GM18909 (cell line): ENCODE data around the gene PON1.

Experiments
- ATAC-seq: cut with Tn5 transposase; IDR thresholded peaks from one replicate; pipeline ENCODE4 v1.9.1; 2021; ENCODE audit warnings: mild to moderate bottlenecking; ENCODE audit not compliant: unreplicated experiment, poor library complexity

PON1 gene

DNA sequence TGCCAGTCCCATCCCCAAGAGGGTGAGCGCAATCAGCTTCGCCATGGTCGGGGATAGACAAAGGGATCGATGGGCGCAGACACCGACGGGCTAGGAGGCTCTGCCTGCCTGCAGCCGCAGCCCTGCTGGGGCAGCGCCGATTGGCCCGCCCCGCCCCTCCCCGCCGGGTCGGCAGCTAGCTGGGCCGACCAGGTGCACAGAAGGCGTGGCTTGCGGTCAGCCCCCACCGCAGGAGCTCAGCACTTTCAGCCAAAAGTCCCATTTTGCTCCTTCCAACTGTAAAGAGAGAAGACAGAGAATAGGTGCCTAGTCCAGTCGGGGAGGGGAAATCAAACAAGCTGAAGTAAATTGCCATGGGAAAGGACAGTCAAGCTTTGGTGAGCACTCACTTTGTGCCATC is at the start of gene PON1:
Gene PON1, minus strand, starts transcription at position 102 of the 400 bp plus-strand sequence. Its CDS starts 57 bp downstream, at position 45.
- peak; percentile 86 for ATAC-seq

DNA sequence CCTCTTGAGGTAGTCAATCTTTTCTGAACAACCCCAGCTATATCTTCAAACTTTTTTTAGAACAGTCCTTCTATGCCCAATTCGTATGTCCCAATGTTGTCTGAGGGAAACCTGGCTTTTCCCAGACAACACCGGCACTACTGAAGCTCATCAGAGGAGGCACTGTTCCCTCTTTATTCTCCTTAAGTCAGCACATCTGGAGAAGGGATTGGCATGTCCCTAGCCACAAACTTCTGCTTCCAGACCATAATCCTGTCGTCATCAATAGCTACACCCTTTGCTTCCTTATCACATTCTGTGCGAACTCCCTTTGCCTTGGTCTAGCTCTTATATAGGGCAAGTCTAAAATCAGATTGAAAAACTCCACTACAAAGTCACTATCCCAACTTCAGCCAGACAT is 49.0 kb upstream of the PON1 start:
- no peak for ATAC-seq

DNA sequence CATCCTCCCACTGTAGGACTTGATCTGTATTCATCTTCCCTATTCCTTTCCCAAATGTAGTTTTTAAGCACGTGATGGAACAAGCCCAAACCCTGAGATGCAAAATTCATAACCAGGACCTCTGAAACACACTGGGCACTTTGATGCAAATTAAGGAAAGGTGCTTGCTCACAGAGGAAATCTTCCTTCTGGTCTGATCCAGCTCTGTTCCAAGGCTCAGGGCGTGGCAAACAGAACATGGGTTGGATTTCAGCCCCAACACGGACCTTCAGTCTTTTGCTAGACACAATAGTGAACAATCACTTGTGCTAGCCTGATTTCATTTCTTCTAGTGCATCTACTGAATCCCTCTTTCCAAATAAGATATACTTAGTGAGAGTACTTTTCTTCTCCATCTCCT is 43.9 kb upstream of the PON1 start:
- ATAC-seq, result no peak

DNA sequence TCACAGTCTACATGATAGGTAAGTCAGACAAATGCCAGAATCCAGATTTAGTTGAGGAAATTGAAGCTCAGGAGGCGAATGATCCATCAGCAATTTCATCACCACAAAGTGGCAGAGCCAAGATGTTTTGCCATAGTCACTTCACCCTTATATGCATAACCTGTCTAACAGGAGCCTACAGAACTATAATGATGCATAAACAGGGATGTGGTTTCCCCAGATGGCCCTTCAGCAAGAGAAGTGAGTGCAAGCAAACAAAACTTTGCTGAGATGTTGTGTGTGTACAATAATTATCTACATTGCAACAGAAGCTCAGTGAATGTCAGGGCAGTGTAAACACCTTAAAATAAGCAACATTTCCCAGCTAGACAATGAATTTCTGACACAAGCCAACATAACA is 43.3 kb upstream of the PON1 start:
- ATAC-seq, result no peak

DNA sequence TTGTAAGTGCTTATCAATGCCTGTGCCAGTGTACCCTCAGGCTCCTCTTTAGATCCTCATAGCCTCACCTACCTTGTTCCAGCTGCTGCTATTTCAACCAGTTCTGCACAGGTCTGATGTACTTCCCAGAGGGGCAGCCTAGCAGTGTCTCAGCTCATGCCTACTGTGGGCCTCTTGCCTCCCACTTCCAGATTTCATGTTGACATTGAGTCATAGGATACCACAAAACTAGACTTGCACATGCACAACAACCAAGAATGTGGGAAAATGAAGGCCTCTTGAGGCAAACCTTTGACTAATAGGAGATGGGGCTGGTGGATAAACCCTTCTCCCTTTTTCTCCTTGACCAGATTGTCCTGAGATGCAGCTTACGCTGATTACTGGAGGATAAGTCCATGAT is 40.8 kb upstream of the PON1 start:
- ATAC-seq, result no peak

DNA sequence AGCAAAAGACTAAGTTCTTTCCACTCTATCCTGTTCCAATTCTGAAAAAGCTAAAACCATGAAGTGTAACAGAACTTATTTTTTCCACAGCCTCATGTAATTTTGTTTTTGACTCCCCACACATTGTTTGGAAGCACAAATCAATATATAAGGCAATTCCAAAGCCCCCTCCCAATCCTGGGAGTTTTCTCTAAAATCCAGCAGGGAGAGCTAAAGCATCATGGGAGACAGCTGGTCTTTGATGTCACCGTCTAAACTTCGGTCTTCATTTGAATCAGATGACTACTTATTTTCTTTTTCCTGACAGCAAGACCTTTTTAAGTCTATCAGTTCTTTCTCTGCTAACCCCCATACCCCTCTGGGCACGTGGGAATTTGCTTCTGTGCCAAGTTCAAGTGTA is 33.3 kb upstream of the PON1 start:
- no peak for ATAC-seq

DNA sequence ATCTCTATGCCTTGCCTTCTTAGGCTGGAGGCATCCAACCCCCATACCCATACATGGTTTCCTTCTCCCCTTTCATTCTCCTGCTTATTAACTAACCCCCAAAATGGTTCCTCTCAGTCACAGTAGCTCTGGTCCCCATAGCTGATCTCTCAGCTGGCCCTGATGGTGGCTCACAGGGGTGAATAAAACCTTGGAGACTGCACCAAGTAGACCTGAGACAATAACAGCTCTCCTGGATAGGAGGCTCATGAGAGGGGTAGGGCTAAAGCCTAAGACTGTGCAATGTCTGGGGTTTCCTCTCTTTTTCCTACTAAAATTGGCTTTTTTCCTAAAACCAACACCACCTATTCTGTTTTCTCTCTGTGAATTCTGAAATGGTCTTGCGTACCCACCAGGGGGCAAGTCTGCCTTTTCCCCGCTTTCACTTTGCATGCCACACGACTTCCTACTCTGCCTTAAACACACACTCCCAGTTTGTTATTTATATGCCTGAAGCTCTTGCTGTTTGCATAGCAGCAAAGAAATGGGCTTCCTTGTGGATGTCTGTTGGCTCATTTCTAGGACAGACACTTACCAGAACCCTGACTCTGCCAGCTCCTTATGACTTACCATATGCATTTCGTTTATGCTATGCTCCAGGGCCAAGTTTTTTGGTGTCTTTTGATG is 18.4 kb upstream of the PON1 start:
- no peak for ATAC-seq

DNA sequence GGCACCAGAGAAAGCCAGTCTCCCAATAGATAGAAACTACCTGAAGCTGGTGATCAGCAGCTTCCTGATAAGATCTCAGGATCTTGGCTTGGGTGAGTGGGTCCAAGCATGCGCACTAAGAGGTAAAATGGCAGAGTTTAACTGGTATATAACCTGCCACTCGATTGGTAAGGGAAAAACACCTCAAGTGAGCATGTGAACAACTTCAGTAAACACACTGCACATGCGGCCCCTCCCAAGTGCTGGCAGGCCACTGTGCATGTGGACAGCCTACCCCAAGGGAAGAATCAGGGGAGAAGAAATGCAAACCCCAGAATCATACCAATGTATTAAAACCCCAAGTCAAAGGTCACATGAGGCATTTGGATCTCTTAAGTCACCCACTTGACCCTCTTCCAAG is 17.7 kb upstream of the PON1 start:
- ATAC-seq, result no peak

DNA sequence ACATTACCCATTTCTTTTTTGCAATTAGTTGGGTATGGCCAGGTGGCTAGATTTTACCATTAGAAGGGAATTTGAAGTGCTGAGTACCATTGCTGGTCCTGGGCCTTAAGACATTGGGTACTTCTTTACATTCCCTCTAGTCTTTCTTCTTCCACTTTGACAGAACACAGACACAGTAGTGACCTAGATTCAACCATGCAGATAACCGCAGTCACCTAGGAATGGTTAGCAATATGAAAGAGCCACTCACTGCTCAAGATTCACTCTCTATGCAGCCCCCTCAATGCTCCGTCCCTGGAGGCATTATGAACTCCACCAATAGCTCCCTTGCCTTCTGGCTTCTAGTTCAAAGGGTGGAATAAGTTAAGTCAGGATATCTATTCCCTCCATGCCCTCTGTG is 16.2 kb upstream of the PON1 start:
- ATAC-seq, result no peak

DNA sequence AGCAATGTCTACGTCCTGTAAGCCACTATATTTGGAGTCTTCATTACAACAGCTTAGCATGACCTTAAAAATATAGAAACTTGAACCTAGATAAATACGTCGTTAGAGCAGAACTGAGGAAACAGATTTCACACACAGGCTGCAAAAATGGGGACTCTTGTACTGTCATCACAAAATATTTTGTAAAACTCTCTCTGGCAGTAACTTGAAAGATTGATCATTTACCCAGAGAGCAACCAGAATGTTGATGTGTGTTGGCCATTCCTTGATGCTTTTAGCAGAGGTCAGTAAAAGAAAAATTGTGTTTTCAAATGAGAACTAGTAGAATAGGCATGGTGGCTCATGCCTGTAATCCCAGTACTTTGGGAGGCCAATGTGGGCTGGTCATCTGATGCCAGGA is 14.5 kb upstream of the PON1 start:
- ATAC-seq, result no peak

DNA sequence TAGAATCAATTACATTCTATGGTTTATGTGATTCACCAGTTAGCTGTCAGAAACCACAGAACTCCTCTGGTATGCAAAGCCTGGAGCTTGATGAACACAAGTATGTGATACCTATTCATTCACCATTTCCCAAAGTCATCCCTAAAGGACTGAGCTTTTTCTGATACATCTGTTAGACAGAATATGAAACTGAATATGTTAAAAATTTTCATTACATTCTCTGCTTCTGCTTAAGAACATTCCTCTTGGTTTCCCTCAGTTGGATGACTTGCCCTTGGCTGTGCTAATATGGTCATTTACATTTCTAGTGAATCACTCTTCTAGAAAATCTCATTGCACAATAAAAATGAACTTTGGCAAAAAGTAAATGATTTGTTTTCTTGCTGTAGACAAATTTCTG is 10.8 kb upstream of the PON1 start:
- no peak for ATAC-seq

DNA sequence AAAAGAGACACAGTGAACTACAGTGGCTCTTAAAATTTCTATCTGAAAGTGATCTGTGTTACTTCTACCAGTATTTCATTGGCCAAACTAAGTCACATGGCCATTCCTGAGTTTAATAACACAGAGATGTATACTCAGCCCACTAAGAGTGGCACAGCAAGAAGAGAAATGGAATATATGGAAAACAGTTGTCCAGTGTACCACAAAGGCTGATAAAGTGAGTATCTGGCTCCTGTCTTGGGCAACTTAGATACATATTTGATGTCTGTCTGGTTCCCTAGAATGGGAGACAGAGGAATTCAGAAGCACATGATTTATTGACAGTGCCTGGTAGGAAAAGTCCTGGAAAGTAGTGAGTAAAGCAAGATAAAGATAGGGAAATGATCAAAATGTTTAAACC is 10.1 kb upstream of the PON1 start:
- ATAC-seq, result no peak

DNA sequence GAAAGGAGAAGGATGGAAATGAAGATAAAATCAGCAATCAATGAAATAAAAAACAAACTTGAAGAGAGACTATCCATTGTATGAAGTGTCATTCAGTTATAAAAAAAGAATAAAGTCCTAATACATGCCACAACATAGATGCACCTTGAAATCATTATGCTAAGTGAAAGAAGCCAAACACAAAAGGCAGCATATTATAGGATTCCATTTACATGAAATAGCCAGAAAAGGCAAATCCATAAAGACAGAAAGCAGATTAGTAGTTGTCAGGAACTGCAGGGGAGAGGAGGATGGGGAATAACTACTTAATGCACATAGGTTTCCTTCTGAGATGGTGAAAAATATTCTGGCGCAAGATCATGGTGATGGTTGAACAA is 6.6 kb upstream of the PON1 start:
- peak; percentile 46 for ATAC-seq

DNA sequence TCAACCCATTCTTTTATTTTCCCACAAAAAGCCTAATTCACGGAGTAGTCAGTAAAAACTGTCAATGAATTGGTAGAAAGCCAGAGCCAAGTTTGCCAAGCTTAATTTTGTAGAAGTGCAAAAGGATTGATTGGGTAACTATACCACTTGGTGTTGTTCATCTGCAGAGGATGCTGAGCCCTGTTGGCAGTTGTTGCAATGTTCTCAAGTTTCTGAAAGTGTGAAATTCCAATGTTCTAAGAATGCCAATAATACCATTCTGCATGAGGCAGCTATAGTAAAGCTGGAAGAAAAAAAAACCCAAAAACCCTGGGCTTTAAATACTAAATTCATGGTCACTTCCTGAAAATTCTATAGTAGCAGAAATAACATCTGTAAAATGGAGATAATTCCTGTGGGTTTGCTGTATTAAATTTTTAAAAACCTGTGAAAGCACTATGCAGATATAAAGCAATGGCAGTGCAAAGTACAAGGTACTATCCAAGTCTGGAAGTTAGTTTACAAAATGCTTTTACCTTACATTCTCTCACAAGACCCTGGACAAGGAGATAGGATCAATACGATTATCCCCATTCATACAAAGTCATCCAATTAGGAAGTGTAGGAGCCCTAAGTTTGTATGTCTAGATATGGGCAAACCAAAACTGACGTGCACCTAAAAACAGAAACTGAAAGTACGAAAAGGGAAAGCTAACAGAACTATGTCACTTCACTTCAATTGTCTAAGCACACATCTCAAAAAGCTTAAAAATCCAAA is 6.0 kb upstream of the PON1 start:
- peak; percentile 98 for ATAC-seq

DNA sequence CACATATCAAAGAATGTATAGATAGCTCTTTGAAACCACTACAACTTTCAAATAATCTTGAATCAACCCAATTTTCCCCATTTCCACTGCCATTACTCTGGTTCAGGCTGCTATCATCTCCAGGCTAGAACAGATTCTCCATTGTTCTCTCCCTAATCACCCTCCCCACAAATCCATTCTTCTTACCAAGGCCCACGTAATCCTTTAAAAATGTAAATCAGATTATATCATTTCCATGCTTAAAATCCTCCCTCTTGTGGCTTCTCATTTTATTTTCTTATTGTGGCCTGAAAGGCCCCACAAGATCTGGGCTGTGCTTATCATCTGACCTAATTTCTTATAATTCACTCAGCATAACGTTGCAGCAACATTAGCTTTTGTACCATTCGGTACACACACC is 3.0 kb upstream of the PON1 start:
- no peak for ATAC-seq

DNA sequence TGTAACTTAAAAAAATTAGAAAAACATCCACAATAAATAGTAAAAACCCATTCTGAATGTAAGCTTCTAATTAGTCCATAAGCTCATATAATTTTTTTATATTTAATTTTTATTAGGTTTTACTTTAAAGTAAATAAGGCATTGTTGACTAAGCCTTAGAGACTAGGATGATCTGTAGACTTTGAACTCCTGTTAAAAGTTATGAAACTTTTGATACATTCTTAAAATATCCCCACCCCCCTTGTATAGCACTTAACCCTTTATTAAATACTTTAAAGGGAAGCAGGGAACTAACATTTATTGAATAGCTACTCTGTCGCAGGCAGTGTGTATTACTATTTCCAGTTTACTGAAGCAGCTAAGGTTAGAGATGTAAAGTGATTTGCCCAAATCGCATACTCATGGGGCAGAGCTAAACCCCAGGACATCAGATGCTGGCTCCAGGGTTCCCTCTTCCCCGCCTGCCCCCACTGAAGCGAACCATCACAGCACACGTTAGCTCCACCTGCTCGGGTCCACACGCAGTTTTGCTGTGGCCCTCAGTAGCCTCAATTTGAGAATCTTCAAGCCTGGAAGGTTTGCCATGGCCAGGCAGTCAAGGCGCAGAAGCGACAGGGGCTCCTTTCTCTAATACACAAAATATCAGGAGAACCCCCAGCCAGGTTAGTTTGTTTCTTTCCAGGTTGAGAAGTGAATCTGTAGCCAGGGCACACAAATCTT is 762 bp downstream of the PON1 start:
- ATAC-seq, result no peak

DNA sequence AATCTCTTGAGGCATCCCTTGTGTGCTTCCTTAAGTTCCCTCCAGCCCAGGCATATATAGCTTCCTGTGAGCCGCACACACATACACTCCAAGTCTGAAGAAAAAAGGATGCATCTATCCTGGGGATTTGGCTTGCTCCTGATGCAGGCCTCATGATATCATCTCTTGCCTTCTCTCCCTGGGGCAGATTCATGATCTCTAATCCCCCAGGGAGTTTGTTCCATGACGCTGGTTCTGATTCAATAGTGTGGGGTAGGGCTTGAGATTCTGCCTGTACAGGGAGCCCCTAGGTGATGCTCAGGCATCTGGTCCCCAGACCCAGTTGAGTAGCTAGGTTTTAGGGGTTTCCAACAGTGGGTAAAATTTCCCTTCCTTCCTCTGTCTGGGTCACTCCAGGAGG is 1.5 kb downstream of the PON1 start:
- ATAC-seq, result no peak

DNA sequence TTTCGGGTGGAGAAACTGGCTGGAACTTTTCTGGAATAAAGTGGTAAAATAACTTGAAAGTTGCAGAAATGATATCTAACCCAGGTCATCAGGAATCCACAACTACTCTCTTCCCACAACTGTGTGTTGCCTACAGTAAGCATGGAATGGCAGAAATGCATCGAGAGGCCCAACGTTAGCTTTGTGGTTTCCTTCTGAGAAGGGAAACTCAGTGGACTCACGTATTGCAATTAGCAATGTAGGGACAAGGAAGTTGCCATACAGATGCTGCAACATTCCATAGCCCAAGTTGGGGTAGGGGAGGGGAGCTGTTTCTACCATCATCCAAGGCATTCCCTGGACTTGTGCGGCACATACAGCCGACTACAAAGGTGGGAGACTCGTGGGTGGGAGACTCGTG is 1.9 kb downstream of the PON1 start:
- no peak for ATAC-seq

DNA sequence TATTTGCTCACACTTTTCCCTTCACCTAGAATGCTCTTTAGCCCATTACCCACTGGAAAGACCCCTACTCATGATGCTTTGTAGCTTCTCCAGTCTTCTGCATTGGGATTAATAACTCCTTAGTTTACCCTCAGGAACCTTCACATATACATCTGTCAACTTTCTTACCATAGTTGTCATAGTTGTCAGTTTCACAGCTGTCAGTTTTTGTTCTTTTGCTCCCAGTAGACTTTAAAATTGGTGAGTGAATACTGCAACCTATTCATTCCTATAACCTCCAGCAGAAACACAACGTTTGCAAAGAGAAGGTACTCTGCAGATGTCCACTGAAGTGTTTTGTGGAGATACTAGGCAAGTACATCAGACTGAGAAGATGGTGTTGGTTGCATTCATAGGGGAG is 2.6 kb downstream of the PON1 start:
- ATAC-seq, result no peak

DNA sequence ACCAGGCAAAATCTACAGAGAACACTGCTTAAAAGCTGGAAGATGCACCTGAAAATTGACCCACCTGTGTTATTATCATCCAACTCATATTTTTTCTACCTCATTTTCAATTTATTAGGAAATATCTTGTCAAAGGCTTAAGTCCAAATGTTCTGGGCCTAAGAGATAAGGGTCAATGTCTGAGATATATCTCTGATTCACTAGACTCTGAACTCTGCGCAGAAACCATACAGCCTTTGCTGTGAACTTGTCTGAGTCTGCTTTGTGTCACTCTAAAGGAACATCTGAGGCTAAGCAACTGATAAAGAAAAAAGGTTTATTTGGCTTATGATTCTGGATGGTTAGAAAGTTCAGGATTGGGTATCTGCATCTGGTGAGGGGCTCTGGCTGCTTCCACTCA is 3.7 kb downstream of the PON1 start:
- no peak for ATAC-seq

DNA sequence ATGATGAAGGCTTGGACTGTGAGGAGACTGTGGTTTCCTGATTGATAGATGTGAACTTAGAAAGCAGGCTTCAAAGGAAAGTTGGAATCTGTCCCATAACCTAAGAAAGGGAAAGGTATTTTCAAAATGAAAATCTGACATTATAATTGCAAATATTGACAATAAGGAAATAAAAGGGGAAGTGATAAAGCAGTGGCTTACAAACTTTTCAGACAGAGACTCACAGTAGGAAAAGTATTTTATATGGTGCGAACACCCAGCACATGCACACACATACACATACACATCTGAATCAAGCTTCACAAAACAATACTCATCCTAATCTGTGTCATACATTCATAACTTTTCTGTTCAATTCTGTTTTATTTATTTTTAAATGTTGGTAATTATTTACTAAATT is 4.8 kb downstream of the PON1 start:
- ATAC-seq, result no peak
